GM13976 (cell line): ENCODE data around the gene DEUP1.

ENCODE experiments used
- DNase-seq: peaks from one replicate; pipeline ENCODE4 v3.0.0; 2012; ENCODE audit warnings: low spot score
- CTCF ChIP-seq: IDR thresholded peaks from 2 replicates; pipeline ENCODE4 v1.5.1; 2012; ENCODE audit warnings: borderline replicate concordance, mild to moderate bottlenecking; ENCODE audit not compliant: insufficient read depth; ENCODE audit errors: extremely low read depth, missing control alignments, control extremely low read depth
- in situ Hi-C: fragments of 300-500 bp; cut with MboI; formaldehyde crosslinking; loops from one replicate; pipeline ENCODE4 v1.12.0; 2022; ENCODE audit warnings: low sequenced_read_pairs, mixed read lengths, inconsistent platforms; ENCODE audit not compliant: unreplicated experiment

DEUP1 gene

GRCh38 chr11:93467054-93467453 lies 136.5 kb downstream of the DEUP1 start:
- TF ChIP-seq CTCF = no peak
- DNase-seq = no peak
- in situ Hi-C loops = no loop called here

GRCh38 chr11:93468290-93468689 lies 137.7 kb downstream of the DEUP1 start:
- DNase-seq = no peak
- in situ Hi-C loops = no loop called here
- no peak for TF ChIP-seq CTCF

- no peak for DNase-seq
- TF ChIP-seq CTCF = no peak
- in situ Hi-C loops = no loop called here
These were observed 143.6 kb downstream of the DEUP1 start for GRCh38 chr11:93474123-93474522.

GRCh38 chr11:93476796-93477195 lies 146.3 kb downstream of the DEUP1 start:
- in situ Hi-C loops = no loop called here

GRCh38 chr11:93477684-93478234 lies 147.2 kb downstream of the DEUP1 start:
- no peak for DNase-seq
- in situ Hi-C loops = no loop called here

More at GRCh38 chr11:93476796-93477195, 146.3 kb downstream of the DEUP1 start:
- no peak for DNase-seq
- no peak for TF ChIP-seq CTCF

GRCh38 chr11:93478841-93479240 lies 148.3 kb downstream of the DEUP1 start:
- in situ Hi-C loops = no loop called here
- no peak for TF ChIP-seq CTCF
- DNase-seq = no peak

More at GRCh38 chr11:93477684-93478234, 147.2 kb downstream of the DEUP1 start:
- no peak for TF ChIP-seq CTCF

- in situ Hi-C loops = no loop called here
These were observed 149.7 kb downstream of the DEUP1 start for GRCh38 chr11:93480256-93480655.

More at GRCh38 chr11:93480256-93480655, 149.7 kb downstream of the DEUP1 start:
- TF ChIP-seq CTCF = no peak
- DNase-seq = no peak
